HepG2 (cell line): ENCODE results near the gene FUT6. TPM values are rescaled to one million over a fixed set of nuclear protein-coding genes. Genes with fewer than 3 reads are reported as not detected.

ENCODE experiments used
- CHD4 ChIP-seq: fragments of 200-600 bp; sonication (generic); IDR thresholded peaks from 2 replicates; pipeline ENCODE4 v1.7.0; 2017; ENCODE audit warnings: mild to moderate bottlenecking, low read length, borderline replicate concordance
- DMAP1 ChIP-seq: IDR thresholded peaks from 2 replicates; pipeline ENCODE4 v1.6.1; 2016
- DMTF1 ChIP-seq: sonication (generic); formaldehyde crosslinking; IDR thresholded peaks from 2 replicates; pipeline ENCODE4 v1.4.0; 2020; ENCODE audit warnings: mild to moderate bottlenecking, missing genetic modification reagents
- JARID2 ChIP-seq: sonication (generic); formaldehyde crosslinking; IDR thresholded peaks from 2 replicates; pipeline ENCODE4 v1.8.1; 2023; ENCODE audit warnings: missing genetic modification reagents, inconsistent platforms; ENCODE audit not compliant: insufficient replicate concordance
- KAT2B ChIP-seq: fragments of 150-350 bp; IDR thresholded peaks from 2 replicates; pipeline ENCODE4 v1.6.1; 2014; ENCODE audit warnings: low read depth, low read length, borderline replicate concordance
- MIER3 ChIP-seq: IDR thresholded peaks from 2 replicates; pipeline ENCODE4 v1.6.1; 2016; ENCODE audit warnings: missing compliant biosample characterization, borderline replicate concordance
- MTA1 ChIP-seq: sonication (generic); formaldehyde crosslinking; IDR thresholded peaks from 2 replicates; pipeline ENCODE4 v1.4.0; 2020; ENCODE audit warnings: missing genetic modification reagents, mild to moderate bottlenecking, borderline replicate concordance
- NCOA1 ChIP-seq: sonication (generic); formaldehyde crosslinking; IDR thresholded peaks from 2 replicates; pipeline ENCODE4 v1.9.0; 2021; ENCODE audit warnings: missing genetic modification reagents
- SOX13 ChIP-seq, 3 experiments: fragments of 450-650 bp in 1 of 3; sonication (generic) in 1 of 3; formaldehyde crosslinking in 1 of 3; IDR thresholded peaks in 2 of 3; conservative IDR thresholded peaks in 1 of 3; 2 replicates each; pipeline versions ENCODE4 v1.5.0 to v1.6.1; 2016 to 2020; ENCODE audit warnings: antibody characterized with exemption in 1 of 3, mild to moderate bottlenecking in 1 of 3, missing compliant biosample characterization in 1 of 3, missing genetic modification reagents in 1 of 3, moderate library complexity in 1 of 3
- STAT5B ChIP-seq: sonication (generic); formaldehyde crosslinking; IDR thresholded peaks from 2 replicates; pipeline ENCODE4 v1.4.0; 2020; ENCODE audit warnings: missing genetic modification reagents
- ZHX1 ChIP-seq: sonication (generic); formaldehyde crosslinking; IDR thresholded peaks from 2 replicates; pipeline ENCODE4 v1.8.1; 2022; ENCODE audit warnings: low read depth, mild to moderate bottlenecking, missing genetic modification reagents
- ZNF124 ChIP-seq: sonication (generic); formaldehyde crosslinking; IDR thresholded peaks from 2 replicates; pipeline ENCODE4 v1.4.0; 2020; ENCODE audit warnings: missing genetic modification reagents
- ZNF138 ChIP-seq: sonication (generic); formaldehyde crosslinking; IDR thresholded peaks from 2 replicates; pipeline ENCODE4 v1.5.0; 2020; ENCODE audit warnings: mild to moderate bottlenecking, low read depth, missing genetic modification reagents
- ZNF251 ChIP-seq: sonication (generic); formaldehyde crosslinking; IDR thresholded peaks from 2 replicates; pipeline ENCODE4 v1.9.0; 2021; ENCODE audit warnings: mild to moderate bottlenecking, missing genetic modification reagents
- ZNF33A ChIP-seq: sonication (generic); formaldehyde crosslinking; IDR thresholded peaks from 2 replicates; pipeline ENCODE4 v1.5.1; 2020; ENCODE audit warnings: missing genetic modification reagents, mild to moderate bottlenecking, moderate library complexity, borderline replicate concordance
- ZNF724P ChIP-seq: sonication (generic); formaldehyde crosslinking; IDR thresholded peaks from 2 replicates; pipeline ENCODE4 v1.8.0; 2022; ENCODE audit warnings: missing genetic modification reagents, borderline replicate concordance
- ZNF850 ChIP-seq: sonication (generic); formaldehyde crosslinking; conservative IDR thresholded peaks from 2 replicates; pipeline ENCODE4 v1.9.0; 2021; ENCODE audit warnings: mild to moderate bottlenecking, missing genetic modification reagents
- ZSCAN29 ChIP-seq: sonication (generic); formaldehyde crosslinking; conservative IDR thresholded peaks from 2 replicates; pipeline ENCODE4 v1.4.0; 2020; ENCODE audit warnings: mild to moderate bottlenecking, missing genetic modification reagents
- polyA plus RNA-seq, 8 experiments: library from polyadenylated mRNA; depleted of rRNA in 3 of 8; stranded (reverse) in 7 of 8; unstranded in 1 of 8; fragments of >200 nt; fragmentation: Illumina TruSeq in 4 of 8; extraction: Trizol in 4 of 8; gene quantifications; 2 replicates each; pipeline versions ENCODE4 v1.2.1 to v1.2.3, GENCODE V29; 2011 to 2016; ENCODE audit warnings: low read depth in 4 of 8, missing spikeins in 1 of 8, mixed read lengths in 1 of 8; ENCODE audit not compliant: insufficient read depth in 1 of 8
- total RNA-seq, 5 experiments: library from RNA; depleted of rRNA; stranded (reverse); fragments of >200 nt; fragmentation: Illumina TruSeq; extraction: Trizol; gene quantifications; 2 replicates each; pipeline ENCODE4 v1.2.3, GENCODE V29; 2016; ENCODE audit warnings: low read depth in 1 of 5
- TF ChIP-seq, protein P1 (sequence below): sonication (generic); formaldehyde crosslinking; IDR thresholded peaks from 2 replicates; pipeline ENCODE4 v1.5.0; 2020; ENCODE audit warnings: missing genetic modification reagents
- TF ChIP-seq, protein P2 (sequence below): sonication (generic); formaldehyde crosslinking; IDR thresholded peaks from 2 replicates; pipeline ENCODE4 v1.4.0; 2020; ENCODE audit warnings: missing genetic modification reagents, borderline replicate concordance

The FUT6 gene
- total and polyA plus RNA-seq, 2 of the 13 experiments (the other 11 are each of a cell fraction or from before 2014, with no cell fraction given): 8.2 to 27.7 TPM

DNA sequence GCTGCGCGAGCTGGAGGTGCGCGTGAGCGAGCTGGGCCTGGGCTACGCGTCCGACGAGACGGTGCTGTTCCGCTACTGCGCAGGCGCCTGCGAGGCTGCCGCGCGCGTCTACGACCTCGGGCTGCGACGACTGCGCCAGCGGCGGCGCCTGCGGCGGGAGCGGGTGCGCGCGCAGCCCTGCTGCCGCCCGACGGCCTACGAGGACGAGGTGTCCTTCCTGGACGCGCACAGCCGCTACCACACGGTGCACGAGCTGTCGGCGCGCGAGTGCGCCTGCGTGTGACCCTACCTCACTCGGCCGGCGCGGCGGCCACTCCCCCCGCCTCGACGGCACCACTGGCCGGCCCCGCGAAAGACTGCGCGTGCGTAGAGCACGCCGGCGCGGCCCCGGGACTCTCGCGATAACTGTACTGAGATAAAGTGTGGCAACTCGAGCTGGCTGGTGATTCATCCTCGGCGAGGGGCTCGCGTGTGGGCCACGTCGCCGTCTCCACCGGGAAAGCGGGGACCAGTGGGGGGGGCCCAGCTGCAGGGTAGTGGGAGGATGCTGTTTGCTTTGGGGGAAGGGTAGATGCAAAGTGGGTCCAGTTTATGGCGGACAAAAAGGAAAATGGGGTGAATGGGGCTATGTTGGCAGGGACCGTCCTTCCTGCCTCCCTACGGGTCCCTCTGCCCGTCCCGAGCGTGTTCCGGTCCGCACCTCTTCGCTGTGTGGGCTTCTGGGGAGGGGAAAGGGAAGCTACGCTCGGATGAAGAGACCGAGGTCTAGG lies 11.4 kb downstream of the FUT6 start (continued):
- TF ChIP-seq ZHX1 (CRISPR knock-in tag) (no peak), ZSCAN29 (CRISPR knock-in tag) (no peak), ZNF33A (CRISPR knock-in tag) (no peak), NCOA1 (CRISPR knock-in tag) (no peak), JARID2 (CRISPR knock-in tag) (peak; percentile 57), ZNF850 (CRISPR knock-in tag) (no peak), CHD4 (no peak), ZNF124 (CRISPR knock-in tag) (no peak), ZNF251 (CRISPR knock-in tag) (no peak; the same call in 1 of the 2 replicates), DMTF1 (CRISPR knock-in tag) (no peak), SOX13 (IDR thresholded peaks at IDR 0.05) (peak; percentile 73; the same call in 1 of the 2 replicates), SOX13 (CRISPR knock-in tag; conservative IDR thresholded peaks at IDR 0.05 in 1 of 2, IDR thresholded peaks at IDR 0.05 in 1 of 2) (0 out of 4 replicates have a peak, but pooled peaks of 1 of the 2 experiments have one; percentile 20), ZNF138 (peak; percentile 78), KAT2B (no peak), MTA1 (CRISPR knock-in tag) (peak; percentile 34; the same call in 1 of the 2 replicates), DMAP1 (CRISPR knock-in tag) (peak; percentile 79; the same call in 1 of the 2 replicates), ZNF724P (CRISPR knock-in tag) (no peak), STAT5B (CRISPR knock-in tag) (no peak), MIER3 (CRISPR knock-in tag) (peak; percentile 94; the same call in 1 of the 2 replicates)
- TF ChIP-seq, protein P1, sequence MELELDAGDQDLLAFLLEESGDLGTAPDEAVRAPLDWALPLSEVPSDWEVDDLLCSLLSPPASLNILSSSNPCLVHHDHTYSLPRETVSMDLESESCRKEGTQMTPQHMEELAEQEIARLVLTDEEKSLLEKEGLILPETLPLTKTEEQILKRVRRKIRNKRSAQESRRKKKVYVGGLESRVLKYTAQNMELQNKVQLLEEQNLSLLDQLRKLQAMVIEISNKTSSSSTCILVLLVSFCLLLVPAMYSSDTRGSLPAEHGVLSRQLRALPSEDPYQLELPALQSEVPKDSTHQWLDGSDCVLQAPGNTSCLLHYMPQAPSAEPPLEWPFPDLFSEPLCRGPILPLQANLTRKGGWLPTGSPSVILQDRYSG (CRISPR knock-in tag): no peak; the same call in 1 of the 2 replicates
- TF ChIP-seq, protein P2, sequence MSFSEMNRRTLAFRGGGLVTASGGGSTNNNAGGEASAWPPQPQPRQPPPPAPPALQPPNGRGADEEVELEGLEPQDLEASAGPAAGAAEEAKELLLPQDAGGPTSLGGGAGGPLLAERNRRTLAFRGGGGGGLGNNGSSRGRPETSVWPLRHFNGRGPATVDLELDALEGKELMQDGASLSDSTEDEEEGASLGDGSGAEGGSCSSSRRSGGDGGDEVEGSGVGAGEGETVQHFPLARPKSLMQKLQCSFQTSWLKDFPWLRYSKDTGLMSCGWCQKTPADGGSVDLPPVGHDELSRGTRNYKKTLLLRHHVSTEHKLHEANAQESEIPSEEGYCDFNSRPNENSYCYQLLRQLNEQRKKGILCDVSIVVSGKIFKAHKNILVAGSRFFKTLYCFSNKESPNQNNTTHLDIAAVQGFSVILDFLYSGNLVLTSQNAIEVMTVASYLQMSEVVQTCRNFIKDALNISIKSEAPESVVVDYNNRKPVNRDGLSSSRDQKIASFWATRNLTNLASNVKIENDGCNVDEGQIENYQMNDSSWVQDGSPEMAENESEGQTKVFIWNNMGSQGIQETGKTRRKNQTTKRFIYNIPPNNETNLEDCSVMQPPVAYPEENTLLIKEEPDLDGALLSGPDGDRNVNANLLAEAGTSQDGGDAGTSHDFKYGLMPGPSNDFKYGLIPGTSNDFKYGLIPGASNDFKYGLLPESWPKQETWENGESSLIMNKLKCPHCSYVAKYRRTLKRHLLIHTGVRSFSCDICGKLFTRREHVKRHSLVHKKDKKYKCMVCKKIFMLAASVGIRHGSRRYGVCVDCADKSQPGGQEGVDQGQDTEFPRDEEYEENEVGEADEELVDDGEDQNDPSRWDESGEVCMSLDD: no peak
